H1 (cell line): ENCODE measurements around the gene C19orf73. TPM values are rescaled to one million over a fixed set of nuclear protein-coding genes. Genes with fewer than 3 reads are reported as not detected.

Source experiments
- ATF2 ChIP-seq: IDR thresholded peaks from 2 replicates; pipeline ENCODE4 v1.6.1; 2012; ENCODE audit warnings: low read length, inconsistent platforms
- EGR1 ChIP-seq: IDR thresholded peaks from 2 replicates; pipeline ENCODE4 v1.6.1; 2011; ENCODE audit warnings: low read depth, low read length, borderline replicate concordance
- GTF2F1 ChIP-seq: IDR thresholded peaks from 2 replicates; pipeline ENCODE4 v1.6.1; 2012; ENCODE audit warnings: low read depth, low read length, improper control_type of control experiment, borderline replicate concordance
- SIN3A ChIP-seq, 2 experiments: IDR thresholded peaks in 1 of 2; conservative IDR thresholded peaks in 1 of 2; 2 replicates each; pipeline ENCODE4 v1.6.1; 2011 to 2012; ENCODE audit warnings: low read length in 2 of 2, improper control_type of control experiment in 1 of 2, low read depth in 1 of 2, mild to moderate bottlenecking in 1 of 2
- SP1 ChIP-seq: IDR thresholded peaks from 2 replicates; pipeline ENCODE4 v1.6.1; 2011; ENCODE audit warnings: low read depth, low read length
- SP4 ChIP-seq: IDR thresholded peaks from 2 replicates; pipeline ENCODE4 v1.6.1; 2012; ENCODE audit warnings: low read length, inconsistent platforms
- TEAD4 ChIP-seq: IDR thresholded peaks from 2 replicates; pipeline ENCODE4 v1.6.1; 2012; ENCODE audit warnings: low read depth, low read length, inconsistent platforms, mixed read lengths
- polyA plus RNA-seq, 7 experiments: library from polyadenylated mRNA; depleted of rRNA in 3 of 7; stranded (reverse) in 5 of 7; unstranded in 2 of 7; fragments of >200 nt in 5 of 7; fragments of 200-250 nt in 2 of 7; gene quantifications; 1 replicate in 5 of 7; 2 replicates in 1 of 7; 4 replicates in 1 of 7; pipeline versions ENCODE4 v1.2.1 to v1.2.3, GENCODE V29; 2011 to 2013; ENCODE audit warnings: missing spikeins in 2 of 7, mixed read lengths in 2 of 7
- total RNA-seq: library from RNA; stranded (reverse); fragmentation: NEBNext Ultra II Directional; extraction: Animal tissue kit (Norgen Biotek cat#: 25700); gene quantifications from 2 replicates; pipeline ENCODE4 v1.2.1, GENCODE V29; 2021

The C19orf73 gene
- total and polyA plus RNA-seq, 2 of the 8 experiments (the other 6 are each of a cell fraction or from before 2014, with no cell fraction given), result 2.5 to 4.6 TPM

DNA sequence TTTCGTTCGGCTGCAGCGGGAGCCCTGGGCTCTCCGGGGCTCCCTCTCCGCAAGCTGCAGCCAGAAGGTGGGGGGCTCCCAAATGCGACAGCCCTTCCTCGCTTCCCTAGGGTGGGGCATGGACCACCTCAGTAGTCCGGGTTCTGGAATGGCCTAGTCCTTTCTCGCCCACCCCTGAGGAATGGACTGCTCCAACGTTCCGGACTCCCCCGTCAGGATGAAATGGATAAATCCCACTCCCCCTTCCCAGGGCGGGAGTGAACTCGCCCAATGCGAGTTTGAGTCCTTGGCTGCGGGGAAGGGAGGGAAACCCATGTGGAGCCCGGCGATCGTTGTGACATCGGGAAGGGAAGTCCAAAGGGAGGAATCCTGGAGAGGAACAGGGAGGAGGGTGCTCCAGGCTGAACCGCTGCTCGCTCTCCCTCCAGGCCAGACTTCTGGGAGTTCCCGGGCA lies 30.7 kb upstream of the C19orf73 start (continued):
- TF ChIP-seq ATF2 (peak; percentile 82), GTF2F1 (no peak), SP1 (peak; percentile 87), TEAD4 (peak; percentile 12; the same call in 1 of the 2 replicates), SIN3A (conservative IDR thresholded peaks at IDR 0.05 in 1 of 2, IDR thresholded peaks at IDR 0.05 in 1 of 2; ENCODE audit: low read depth in 1 of 2, low read length in 2 of 2) (peak; percentile 10 to 70; a peak in 1 of 4 replicates), SP4 (no peak), EGR1 (0 out of 2 replicates have a peak, but pooled peaks have one; percentile 34)
